H9 (cell line): ENCODE results near the gene TRIM44. TPM values are rescaled to one million over a fixed set of nuclear protein-coding genes. Genes with fewer than 3 reads are reported as not detected.

Source experiments
- DNase-seq: peaks from one replicate; pipeline ENCODE4 v3.0.0-alpha.2; 2017
- H2AFZ ChIP-seq: one replicate; pipeline ENCODE4 v1.6.1; 2013; ENCODE audit warnings: mild to moderate bottlenecking, low read length, control low read depth, moderate library complexity
- H2AK5ac ChIP-seq: 2 replicates; pipeline ENCODE4 v1.6.1; 2013; ENCODE audit warnings: low read length, control low read depth, mixed read lengths; ENCODE audit not compliant: insufficient read length
- H2BK120ac ChIP-seq: one replicate; pipeline ENCODE4 v1.6.1; 2013; ENCODE audit warnings: low read depth, mild to moderate bottlenecking, low read length, control low read depth, inconsistent platforms; ENCODE audit not compliant: poor library complexity, severe bottlenecking
- H2BK12ac ChIP-seq: 2 replicates; pipeline ENCODE4 v1.6.1; 2013; ENCODE audit warnings: low read length, control low read depth, mixed read lengths, low read depth; ENCODE audit not compliant: insufficient read length
- H2BK15ac ChIP-seq: 2 replicates; pipeline ENCODE4 v1.6.1; 2013; ENCODE audit warnings: low read depth, low read length, control low read depth
- H2BK20ac ChIP-seq: one replicate; pipeline ENCODE4 v1.6.1; 2013; ENCODE audit warnings: low read depth, mild to moderate bottlenecking, low read length, control low read depth, inconsistent platforms; ENCODE audit not compliant: poor library complexity, severe bottlenecking
- H2BK5ac ChIP-seq: 2 replicates; pipeline ENCODE4 v1.6.1; 2013; ENCODE audit warnings: low read length, control low read depth, mixed read lengths; ENCODE audit not compliant: insufficient read length
- H3K14ac ChIP-seq: 2 replicates; pipeline ENCODE4 v1.6.1; 2013; ENCODE audit warnings: low read length, control low read depth; ENCODE audit not compliant: insufficient read depth
- H3K18ac ChIP-seq: 2 replicates; pipeline ENCODE4 v1.6.1; 2013; ENCODE audit warnings: low read depth, mild to moderate bottlenecking, mixed read lengths, low read length, control low read depth; ENCODE audit not compliant: insufficient read length
- H3K23ac ChIP-seq: 2 replicates; pipeline ENCODE4 v1.6.1; 2013; ENCODE audit warnings: low read length, control low read depth, mixed read lengths, low read depth; ENCODE audit not compliant: insufficient read length
- H3K23me2 ChIP-seq: 2 replicates; pipeline ENCODE4 v1.6.1; 2013; ENCODE audit warnings: low read depth, mild to moderate bottlenecking, mixed read lengths, low read length, control low read depth; ENCODE audit not compliant: insufficient read length, poor library complexity, severe bottlenecking
- H3K27ac ChIP-seq: 2 replicates; pipeline ENCODE4 v1.5.1; 2013; ENCODE audit warnings: low read length, control low read depth, mixed read lengths, low read depth; ENCODE audit not compliant: insufficient read length
- H3K27me3 ChIP-seq: 2 replicates; pipeline ENCODE4 v1.6.1; 2013; ENCODE audit warnings: low read length, control low read depth, inconsistent platforms; ENCODE audit not compliant: insufficient read depth
- H3K4ac ChIP-seq: 2 replicates; pipeline ENCODE4 v1.6.1; 2013; ENCODE audit warnings: low read depth, mild to moderate bottlenecking, control low read depth, inconsistent platforms, low read length, moderate library complexity
- H3K4me1 ChIP-seq: 2 replicates; pipeline ENCODE4 v1.6.1; 2013; ENCODE audit warnings: low read length, control low read depth, inconsistent platforms; ENCODE audit not compliant: insufficient read depth
- H3K4me2 ChIP-seq: 2 replicates; pipeline ENCODE4 v1.6.1; 2013; ENCODE audit warnings: low read length, control low read depth, mixed read lengths; ENCODE audit not compliant: insufficient read length, insufficient read depth
- H3K56ac ChIP-seq: 2 replicates; pipeline ENCODE4 v1.6.1; 2013; ENCODE audit warnings: low read depth, mild to moderate bottlenecking, mixed read lengths, low read length, control low read depth; ENCODE audit not compliant: insufficient read length
- H3K79me1 ChIP-seq: 2 replicates; pipeline ENCODE4 v1.6.1; 2013; ENCODE audit warnings: low read depth, mild to moderate bottlenecking, moderate library complexity, low read length, control low read depth, inconsistent platforms; ENCODE audit not compliant: insufficient read depth, poor library complexity, severe bottlenecking
- H3K79me2 ChIP-seq: 2 replicates; pipeline ENCODE4 v1.6.1; 2013; ENCODE audit warnings: low read length, control low read depth, inconsistent platforms; ENCODE audit not compliant: insufficient read depth
- H3K9ac ChIP-seq: 2 replicates; pipeline ENCODE4 v1.6.1; 2013; ENCODE audit warnings: low read length, control low read depth, mixed read lengths; ENCODE audit not compliant: insufficient read length; ENCODE audit errors: extremely low read depth
- H3K9me3 ChIP-seq: one replicate; pipeline ENCODE4 v1.6.1; 2013; ENCODE audit warnings: low read depth, low read length, inconsistent platforms; ENCODE audit not compliant: control insufficient read depth
- H3T11ph ChIP-seq: one replicate; pipeline ENCODE4 v1.6.1; 2013; ENCODE audit warnings: mild to moderate bottlenecking, low read length, control low read depth, inconsistent platforms
- H4K20me1 ChIP-seq: one replicate; pipeline ENCODE4 v1.6.1; 2013; ENCODE audit not compliant: control insufficient read depth, insufficient read length, insufficient read depth
- H4K5ac ChIP-seq: 2 replicates; pipeline ENCODE4 v1.6.1; 2013; ENCODE audit warnings: low read depth, mild to moderate bottlenecking, mixed read lengths, low read length, control low read depth; ENCODE audit not compliant: insufficient read length
- H4K8ac ChIP-seq: replicated peaks from 2 replicates; pipeline ENCODE4 v1.6.1; 2013; ENCODE audit warnings: low read length, control low read depth, mixed read lengths, low read depth; ENCODE audit not compliant: insufficient read length
- H4K91ac ChIP-seq: 2 replicates; pipeline ENCODE4 v1.6.1; 2013; ENCODE audit warnings: low read depth, mild to moderate bottlenecking, moderate library complexity, mixed read lengths, low read length, control low read depth; ENCODE audit not compliant: insufficient read length
- H3K27ac Mint-ChIP-seq, 3 experiments: 2 replicates in 2 of 3; 3 replicates in 1 of 3; pipeline ENCODE4 v1.8.0; 2020 to 2021; ENCODE audit warnings: mixed read lengths in 3 of 3, mild to moderate bottlenecking in 1 of 3, moderate library complexity in 1 of 3
- H3K27me3 Mint-ChIP-seq: 2 replicates; pipeline ENCODE4 v1.8.0; 2021; ENCODE audit warnings: low read depth, mild to moderate bottlenecking, moderate library complexity, mixed read lengths
- H3K36me3 Mint-ChIP-seq, 3 experiments: 2 replicates in 2 of 3; 3 replicates in 1 of 3; pipeline ENCODE4 v1.8.0; 2020 to 2021; ENCODE audit warnings: low read depth in 3 of 3, mixed read lengths in 3 of 3; ENCODE audit not compliant: insufficient read depth in 1 of 3
- H3K4me1 Mint-ChIP-seq, 2 experiments: 2 replicates each; pipeline ENCODE4 v1.8.0; 2020; ENCODE audit warnings: mixed read lengths in 2 of 2
- H3K4me3 Mint-ChIP-seq, 2 experiments: 2 replicates in 1 of 2; 3 replicates in 1 of 2; pipeline ENCODE4 v1.8.0; 2020 to 2021; ENCODE audit warnings: mild to moderate bottlenecking in 2 of 2, mixed read lengths in 2 of 2, moderate library complexity in 1 of 2
- H3K9me3 Mint-ChIP-seq, 2 experiments: 2 replicates in 1 of 2; 3 replicates in 1 of 2; pipeline ENCODE4 v1.8.0; 2020; ENCODE audit warnings: mild to moderate bottlenecking in 2 of 2, mixed read lengths in 2 of 2, moderate library complexity in 1 of 2
- WGBS: extraction: QIAGEN DNeasy Blood & Tissue Kit; methylation state at CpG from one replicate; pipeline ENCODE4 v1.1.7; 2013; ENCODE audit warnings: missing lambda C conversion rate, low lambda C conversion rate, mixed read lengths; ENCODE audit not compliant: insufficient read length; ENCODE audit errors: extremely low coverage; 5-methylcytosine and 5-hydroxymethylcytosine counted together
- total RNA-seq: library from RNA; stranded (reverse); gene quantifications from 2 replicates; pipeline ENCODE4 v1.2.1, GENCODE V29; 2021
- TF ChIP-seq, protein P1 (sequence below): fragments of 200-600 bp; sonication (generic); conservative IDR thresholded peaks from 3 replicates; pipeline ENCODE4 v1.8.0; 2021; ENCODE audit warnings: antibody characterized with exemption, mild to moderate bottlenecking

The TRIM44 gene
- total RNA-seq, 1 experiment from 2014 or later, result 37.7 TPM

DNA sequence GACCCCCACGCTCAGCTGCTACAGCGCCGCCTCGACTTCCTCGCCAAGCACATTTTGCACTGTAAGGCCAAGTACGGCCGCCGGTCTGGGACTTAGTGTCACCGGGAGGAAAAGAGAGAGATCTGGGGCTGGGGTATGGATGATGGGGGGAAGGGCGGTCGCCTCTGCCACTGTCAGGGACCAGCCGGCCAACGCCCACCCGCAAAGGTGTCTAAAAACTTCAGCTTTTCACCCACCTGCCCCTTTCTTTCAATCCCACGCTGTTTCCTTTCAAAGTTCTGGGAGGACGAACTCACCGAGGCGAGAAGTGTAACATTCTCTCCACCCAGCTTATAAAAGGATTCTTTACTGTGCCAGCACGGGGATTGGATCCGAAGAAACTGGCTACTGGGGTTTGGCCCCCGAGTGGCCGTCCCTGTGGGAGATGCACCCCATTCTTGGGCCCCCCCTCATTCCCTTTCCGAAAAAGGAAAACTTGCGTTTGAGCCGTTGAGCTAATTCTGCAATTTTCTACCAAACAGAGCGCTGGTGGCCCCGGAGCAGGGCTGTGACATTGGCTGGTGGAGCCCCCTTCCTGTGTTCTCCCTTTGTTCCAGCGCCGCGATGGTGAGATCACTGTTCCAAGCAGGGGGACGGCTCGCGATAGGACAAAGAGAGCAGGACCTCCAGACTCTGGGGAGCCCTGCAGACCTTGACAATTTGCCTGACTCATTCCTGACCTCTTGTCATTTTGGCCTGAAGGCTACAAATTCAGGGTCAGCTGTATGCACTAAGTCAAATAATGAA, 42.5 kb upstream of the TRIM44 start:
- Mint-ChIP-seq H3K36me3 (peaks cover 0 to 4% (median 2%) of the 10 kb centered on the region in 3 experiments; a peak in 2 of 7 replicates), H3K9me3 (peaks cover 5 to 6% of the 10 kb centered on the region in 2 experiments; a peak in 4 of 5 replicates), H3K4me1 (peaks cover 33 to 40% of the 10 kb centered on the region in 2 experiments), H3K27me3 (peaks cover 36% of the 10 kb centered on the region), H3K27ac (no peak overlapping the region), H3K4me3 (peak overlapping the region; percentile 69 to 86)
- no peak overlapping the region for H3K27ac ChIP-seq
- H2AFZ ChIP-seq, result no peak overlapping the region
- no peaks in the 10 kb centered on the region for H3K9me3 ChIP-seq
- no peak overlapping the region for H2BK120ac ChIP-seq
- TF ChIP-seq, protein P1, sequence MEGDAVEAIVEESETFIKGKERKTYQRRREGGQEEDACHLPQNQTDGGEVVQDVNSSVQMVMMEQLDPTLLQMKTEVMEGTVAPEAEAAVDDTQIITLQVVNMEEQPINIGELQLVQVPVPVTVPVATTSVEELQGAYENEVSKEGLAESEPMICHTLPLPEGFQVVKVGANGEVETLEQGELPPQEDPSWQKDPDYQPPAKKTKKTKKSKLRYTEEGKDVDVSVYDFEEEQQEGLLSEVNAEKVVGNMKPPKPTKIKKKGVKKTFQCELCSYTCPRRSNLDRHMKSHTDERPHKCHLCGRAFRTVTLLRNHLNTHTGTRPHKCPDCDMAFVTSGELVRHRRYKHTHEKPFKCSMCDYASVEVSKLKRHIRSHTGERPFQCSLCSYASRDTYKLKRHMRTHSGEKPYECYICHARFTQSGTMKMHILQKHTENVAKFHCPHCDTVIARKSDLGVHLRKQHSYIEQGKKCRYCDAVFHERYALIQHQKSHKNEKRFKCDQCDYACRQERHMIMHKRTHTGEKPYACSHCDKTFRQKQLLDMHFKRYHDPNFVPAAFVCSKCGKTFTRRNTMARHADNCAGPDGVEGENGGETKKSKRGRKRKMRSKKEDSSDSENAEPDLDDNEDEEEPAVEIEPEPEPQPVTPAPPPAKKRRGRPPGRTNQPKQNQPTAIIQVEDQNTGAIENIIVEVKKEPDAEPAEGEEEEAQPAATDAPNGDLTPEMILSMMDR, result no peak
- no peak overlapping the region for H2AK5ac ChIP-seq
- H3K4me1 ChIP-seq, result peaks cover 4% of the 10 kb centered on the region
- H3K56ac ChIP-seq, result no peak overlapping the region
- H3K4me2 ChIP-seq, result peak overlapping the region; percentile 59
- H4K20me1 ChIP-seq, result no peaks in the 10 kb centered on the region
- no peak overlapping the region for H4K91ac ChIP-seq
- no peak overlapping the region for H4K5ac ChIP-seq
- no peak overlapping the region for H3K23ac ChIP-seq
- H2BK15ac ChIP-seq, result no peak overlapping the region
- peaks cover 17% of the 10 kb centered on the region for H3K23me2 ChIP-seq
- WGBS, result no CpG with 5 or more reads among the region's 33 CpGs
- no peak overlapping the region for H2BK20ac ChIP-seq
- H3K9ac ChIP-seq, result no peak overlapping the region
- H2BK5ac ChIP-seq, result no peak overlapping the region
- H3K18ac ChIP-seq, result no peak overlapping the region
- no peak overlapping the region for H3T11ph ChIP-seq
- H3K79me2 ChIP-seq, result no peaks in the 10 kb centered on the region
- H3K27me3 ChIP-seq, result peaks cover 5% of the 10 kb centered on the region; the same call in 1 of the 2 replicates
- no peak overlapping the region for H3K4ac ChIP-seq
- peak; percentile 88 for DNase-seq
- H3K14ac ChIP-seq, result peak overlapping the region; percentile 70; the same call in 1 of the 2 replicates
- H2BK12ac ChIP-seq, result no peak overlapping the region
- H4K8ac ChIP-seq, result no peak overlapping the region
- no peaks in the 10 kb centered on the region for H3K79me1 ChIP-seq
